Esophagus squamous epithelium (tissue), 4 donors: ENCODE results near the gene PKD2L2.

Experiments
- CTCF ChIP-seq, 6 experiments: fragments of 450-650 bp in 4 of 6; fragments of 200-600 bp in 2 of 6; sonication (generic) in 2 of 6; IDR thresholded peaks; one replicate each; pipeline ENCODE4 v1.5.1; 2016 to 2019; ENCODE audit warnings: antibody characterized with exemption in 6 of 6, mild to moderate bottlenecking in 4 of 6, moderate library complexity in 4 of 6
- POLR2A ChIP-seq, 4 donors: fragments of 450-650 bp; IDR thresholded peaks; one replicate each; pipeline ENCODE4 v1.6.1; 2017; ENCODE audit warnings: antibody characterized with exemption in 4 of 4, mild to moderate bottlenecking in 4 of 4, moderate library complexity in 3 of 4

GRCh38 chr5:137899493-137899892 is 10.2 kb downstream of the PKD2L2 start:
- no peak for TF ChIP-seq POLR2A (IDR thresholded peaks at IDR 0.05)
- TF ChIP-seq CTCF (IDR thresholded peaks at IDR 0.05), result no peak
